LoVo (cell line): Measurements from ENCODE around the gene CYP2D6.
"Not testable (repeated sequence)": the region's sequence is repeated elsewhere in the genome, so short reads cannot be mapped to it uniquely, and the experiment has no call there.

Source experiments
- DNase-seq: peaks from one replicate; pipeline ENCODE4 v3.0.0-alpha.2; 2016; ENCODE audit warnings: low spot score

The CYP2D6 gene

DNA sequence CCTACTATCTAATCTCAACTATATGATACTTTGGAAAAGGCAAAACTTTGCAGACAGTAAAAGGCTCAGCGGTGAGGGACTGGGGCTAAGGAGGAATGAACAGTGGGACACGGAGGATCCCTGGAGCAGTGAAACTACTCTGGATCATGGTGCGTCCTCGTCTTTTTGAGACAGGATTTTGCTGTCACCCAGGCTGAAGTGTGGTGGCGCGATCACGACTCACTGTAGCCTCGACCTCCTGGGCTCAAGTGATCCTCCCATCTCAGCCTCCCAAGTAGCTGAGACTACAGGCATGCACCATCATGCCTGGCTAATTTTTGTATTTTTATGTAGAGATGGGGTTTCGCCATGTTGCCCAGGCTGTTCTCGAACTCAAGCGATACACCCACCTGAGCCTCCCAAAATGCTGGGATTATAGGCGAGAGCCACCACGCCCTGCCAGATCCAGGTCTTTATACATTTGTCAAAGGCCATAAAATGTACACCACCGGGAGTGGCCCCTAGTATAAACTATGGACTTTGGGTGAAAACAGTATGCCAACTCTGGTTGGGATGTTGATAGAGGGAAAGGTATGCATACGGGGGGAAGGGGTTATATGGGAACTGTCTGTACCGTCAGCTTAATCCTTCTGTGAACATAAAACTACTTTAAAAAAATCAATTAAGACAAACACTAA, 28.0 kb upstream of the CYP2D6 start:
- no peak for DNase-seq

DNA sequence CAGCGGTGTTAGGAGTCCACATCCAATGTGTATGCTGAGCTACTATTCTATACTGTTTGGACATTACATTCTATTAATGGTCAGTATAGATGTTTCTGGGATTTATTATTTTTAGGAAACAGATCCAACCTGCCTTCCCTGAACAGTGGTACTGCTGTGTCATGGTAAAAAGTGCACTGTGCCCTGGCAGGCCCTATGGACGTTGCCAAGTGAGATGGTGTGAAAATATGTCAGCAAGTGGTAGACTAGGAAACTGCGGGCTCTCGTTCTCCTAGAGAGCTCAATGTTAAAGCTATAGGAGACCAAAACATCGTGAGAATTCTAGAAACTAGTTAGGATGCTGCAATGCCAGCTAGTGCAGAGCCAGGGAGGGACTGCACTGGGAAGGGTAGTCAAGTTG, 26.0 kb upstream of the CYP2D6 start:
- DNase-seq = no peak

DNA sequence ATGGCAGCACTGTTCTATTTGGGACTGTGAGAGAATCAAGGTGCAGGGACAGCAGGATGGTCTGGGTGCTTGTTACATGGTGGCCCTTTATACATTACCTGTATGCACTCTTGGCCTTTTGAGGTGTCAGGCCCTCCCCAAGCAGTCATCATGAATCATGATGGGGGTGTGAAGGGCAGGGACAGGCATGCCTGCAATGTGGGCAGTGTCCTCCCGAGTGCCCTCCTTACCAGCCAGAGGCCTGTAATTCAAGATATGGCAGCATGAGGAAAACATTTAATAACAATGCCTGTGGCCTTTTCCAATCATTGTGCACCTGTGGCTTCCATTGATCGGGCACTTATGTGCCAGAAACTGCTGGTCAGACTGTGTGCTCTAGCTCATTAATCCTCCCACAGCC, 25.5 kb upstream of the CYP2D6 start:
- DNase-seq = peak; percentile 10

DNA sequence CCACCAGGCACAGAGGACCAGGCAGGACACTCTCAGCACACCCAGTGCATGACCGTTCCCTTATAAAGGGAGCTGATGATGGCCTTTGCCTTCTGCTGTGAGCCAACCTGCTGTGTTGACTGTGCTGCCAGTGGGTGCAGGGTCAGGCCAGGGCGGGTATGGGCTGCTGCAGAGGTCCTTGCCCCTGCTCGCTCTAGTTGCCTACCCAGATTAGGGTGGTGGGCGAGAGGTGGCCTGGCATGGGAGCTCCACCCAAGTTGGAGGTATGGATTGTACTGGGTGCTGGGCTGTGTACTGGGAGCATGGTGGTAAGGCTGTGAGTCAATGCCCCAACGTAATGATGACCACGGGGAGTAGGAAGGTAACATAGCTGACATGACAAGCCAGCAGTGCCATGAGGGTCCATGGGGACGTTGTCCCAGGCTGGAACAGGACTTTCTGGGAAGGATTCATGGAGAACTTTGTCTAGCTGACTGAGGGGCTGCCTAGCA, 24.5 kb upstream of the CYP2D6 start:
- no peak for DNase-seq

DNA sequence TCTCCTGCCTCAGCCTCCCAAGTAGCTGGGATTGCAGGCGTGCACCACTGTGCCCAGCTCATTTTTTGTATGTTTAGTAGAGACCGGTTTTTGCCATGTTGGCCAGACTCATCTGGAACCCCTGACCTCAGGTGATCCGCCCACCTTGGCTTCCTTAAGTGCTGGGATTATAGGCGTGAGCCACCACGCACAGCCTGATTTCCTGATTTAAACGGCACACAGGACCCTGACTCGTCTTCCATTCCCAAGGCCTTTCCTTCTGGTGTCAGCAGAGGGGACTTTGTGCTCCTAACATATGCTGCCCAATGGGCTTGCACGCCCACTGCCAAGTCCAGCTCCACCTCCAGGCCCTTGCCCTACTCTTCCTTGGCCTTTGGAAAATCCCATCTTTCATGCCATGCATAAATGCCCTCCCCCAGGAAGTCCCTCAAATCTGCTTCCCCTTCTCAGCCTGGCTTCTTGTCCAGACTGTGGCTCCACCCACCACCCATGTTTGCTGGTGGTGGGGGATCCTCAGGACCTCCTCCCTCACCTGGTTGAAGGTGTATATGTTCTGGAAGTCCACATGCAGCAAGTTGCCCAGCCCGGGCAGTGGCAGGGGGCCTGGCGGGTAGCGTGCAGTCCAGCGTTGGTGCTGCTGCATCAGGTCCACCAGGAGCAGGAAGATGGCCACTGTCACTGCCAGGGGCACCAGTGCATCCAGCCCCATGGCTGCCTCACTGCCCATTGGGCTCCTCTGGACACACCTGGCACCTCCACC, 23.9 kb upstream of the CYP2D6 start:
- DNase-seq = no peak

DNA sequence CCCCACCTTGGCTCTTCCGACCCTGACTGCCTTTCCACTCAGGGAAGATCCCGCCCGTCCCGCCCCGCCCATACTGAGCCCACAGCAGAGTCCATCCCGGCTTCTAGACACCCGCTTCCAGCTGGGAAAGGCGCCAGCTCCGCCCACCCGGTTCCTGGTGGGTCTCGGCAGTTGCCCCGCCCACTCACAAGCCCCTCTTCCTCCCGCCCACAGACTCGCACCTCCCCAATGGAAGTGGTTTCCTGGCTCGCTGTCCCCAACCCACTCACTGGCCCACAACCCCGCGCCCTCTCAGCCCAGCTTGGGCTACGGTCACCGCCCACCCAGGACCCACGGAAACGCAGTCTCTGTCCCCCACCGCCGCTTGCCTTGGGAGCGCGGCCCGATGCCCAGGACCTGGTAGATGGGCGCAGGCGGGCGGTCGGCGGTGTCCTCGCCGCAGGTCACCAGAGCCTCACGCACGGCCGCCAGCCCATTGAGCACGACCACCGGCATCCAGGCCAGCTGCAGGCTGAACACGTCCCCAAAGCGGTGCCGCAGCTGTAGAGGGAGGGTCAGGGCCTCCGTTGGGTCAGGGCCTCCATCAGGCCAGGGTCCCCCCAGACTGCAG, 22.2 kb upstream of the CYP2D6 start:
- no peak for DNase-seq

DNA sequence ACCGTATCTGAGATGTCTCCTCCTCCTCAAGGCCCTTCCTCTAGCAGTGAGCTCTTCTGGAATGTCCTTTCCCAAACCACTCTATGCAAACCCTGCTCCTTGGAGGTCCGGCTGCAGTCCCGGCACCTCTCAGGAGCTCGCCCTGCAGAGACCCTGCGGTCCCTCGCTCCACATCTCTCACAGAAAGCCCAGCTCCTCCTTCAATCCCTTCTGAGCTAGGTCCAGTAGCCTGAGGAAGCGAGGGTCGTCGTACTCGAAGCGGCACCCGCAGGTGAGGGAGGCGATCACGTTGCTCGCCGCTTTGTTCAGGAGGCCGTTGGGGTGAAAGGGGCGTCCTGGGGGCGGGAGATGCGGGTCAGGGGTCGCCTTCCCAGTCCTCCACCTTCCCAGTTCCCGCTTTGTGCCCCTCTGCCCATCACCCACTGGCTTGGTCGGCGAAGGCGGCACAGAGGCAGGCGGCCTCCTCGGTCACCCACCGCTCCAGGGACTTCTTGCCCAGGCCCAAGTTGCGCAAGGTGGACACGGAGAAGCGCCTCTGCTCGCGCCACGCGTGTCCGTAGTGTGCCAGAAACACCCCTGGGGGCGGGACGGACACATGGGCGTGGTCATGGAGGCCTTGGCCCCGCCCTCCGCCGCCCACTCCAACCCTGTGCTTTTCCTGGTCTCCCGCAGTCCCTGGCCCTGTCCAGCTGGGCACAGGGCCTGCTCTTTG, 21.5 kb upstream of the CYP2D6 start:
- DNase-seq = no peak

DNA sequence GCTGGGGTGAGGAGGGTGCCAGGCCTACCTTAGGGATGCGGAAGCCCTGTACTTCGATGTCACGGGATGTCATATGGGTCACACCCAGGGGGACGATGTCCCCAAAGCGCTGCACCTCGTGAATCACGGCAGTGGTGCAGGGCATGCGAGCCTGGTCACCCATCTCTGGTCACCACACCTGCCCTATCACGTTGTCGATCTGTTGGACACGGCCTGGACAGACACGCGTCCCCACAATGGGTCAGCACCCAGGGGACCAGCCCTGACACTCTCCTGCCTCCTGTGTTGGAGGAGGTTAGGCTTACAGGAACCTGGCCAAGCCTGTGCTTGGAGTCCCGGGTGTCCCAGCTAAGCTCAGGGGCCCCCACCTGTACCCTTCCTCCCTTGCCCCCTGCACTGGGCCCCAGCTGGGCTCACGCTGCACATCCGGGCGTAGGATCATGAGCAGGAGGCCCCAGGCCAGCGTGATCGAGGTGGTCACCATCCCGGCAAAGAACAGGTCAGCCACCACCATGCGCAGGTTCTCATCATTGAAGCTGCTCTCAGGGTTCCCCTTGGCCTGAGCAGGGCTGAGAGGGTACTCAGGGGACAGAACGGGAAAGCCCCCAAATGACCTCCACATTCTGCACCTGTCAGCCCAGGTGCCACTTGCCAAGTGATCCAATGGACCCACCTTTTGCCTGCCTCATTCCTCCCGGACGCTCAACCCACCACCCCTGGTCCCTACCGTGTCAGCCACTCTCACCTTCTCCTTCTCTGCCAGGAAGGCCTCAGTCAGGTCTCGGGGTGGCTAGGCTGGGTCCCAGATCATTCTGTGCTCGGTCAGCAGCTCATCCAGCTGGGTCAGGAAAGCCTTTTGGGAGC, 20.3 kb upstream of the CYP2D6 start:
- no peak for DNase-seq

DNA sequence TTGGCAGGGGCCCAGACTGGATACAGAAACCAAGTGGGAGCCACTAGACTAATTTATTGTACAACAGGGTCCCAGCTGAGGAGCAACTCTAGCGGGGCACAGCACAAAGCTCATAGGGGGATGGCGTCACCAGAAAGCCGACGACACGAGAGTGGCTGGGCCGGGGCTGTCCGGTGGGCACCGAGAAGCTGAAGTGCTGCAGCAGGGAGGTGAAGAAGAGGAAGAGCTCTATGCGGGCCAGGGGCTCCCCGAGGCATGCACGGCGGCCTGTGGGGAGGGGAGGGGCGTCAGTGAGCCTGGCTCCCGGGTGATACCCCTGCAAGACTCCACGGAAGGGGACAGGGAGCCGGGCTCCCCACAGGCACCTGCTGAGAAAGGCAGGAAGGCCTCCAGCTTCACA, 19.2 kb upstream of the CYP2D6 start:
- DNase-seq = not testable (repeated sequence)

DNA sequence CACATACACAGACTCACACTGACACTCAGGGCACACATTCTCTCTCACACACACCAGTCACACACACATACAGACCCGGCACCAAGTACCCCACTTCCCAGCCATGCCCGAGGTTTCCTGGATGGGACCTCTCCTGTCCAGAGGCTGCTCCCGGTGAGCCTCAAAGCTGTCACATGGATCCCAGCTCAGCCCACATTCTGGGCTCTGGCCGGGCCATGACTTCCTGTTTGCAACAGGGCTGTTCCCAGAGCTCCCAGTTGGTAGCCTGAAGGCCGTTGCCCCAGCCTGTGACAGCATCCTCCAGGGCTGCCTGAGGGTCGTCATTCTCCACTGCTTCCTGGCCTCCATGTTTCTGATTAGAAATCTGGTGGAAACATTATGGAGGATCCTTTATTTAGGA, 14.6 kb upstream of the CYP2D6 start:
- DNase-seq = no peak

DNA sequence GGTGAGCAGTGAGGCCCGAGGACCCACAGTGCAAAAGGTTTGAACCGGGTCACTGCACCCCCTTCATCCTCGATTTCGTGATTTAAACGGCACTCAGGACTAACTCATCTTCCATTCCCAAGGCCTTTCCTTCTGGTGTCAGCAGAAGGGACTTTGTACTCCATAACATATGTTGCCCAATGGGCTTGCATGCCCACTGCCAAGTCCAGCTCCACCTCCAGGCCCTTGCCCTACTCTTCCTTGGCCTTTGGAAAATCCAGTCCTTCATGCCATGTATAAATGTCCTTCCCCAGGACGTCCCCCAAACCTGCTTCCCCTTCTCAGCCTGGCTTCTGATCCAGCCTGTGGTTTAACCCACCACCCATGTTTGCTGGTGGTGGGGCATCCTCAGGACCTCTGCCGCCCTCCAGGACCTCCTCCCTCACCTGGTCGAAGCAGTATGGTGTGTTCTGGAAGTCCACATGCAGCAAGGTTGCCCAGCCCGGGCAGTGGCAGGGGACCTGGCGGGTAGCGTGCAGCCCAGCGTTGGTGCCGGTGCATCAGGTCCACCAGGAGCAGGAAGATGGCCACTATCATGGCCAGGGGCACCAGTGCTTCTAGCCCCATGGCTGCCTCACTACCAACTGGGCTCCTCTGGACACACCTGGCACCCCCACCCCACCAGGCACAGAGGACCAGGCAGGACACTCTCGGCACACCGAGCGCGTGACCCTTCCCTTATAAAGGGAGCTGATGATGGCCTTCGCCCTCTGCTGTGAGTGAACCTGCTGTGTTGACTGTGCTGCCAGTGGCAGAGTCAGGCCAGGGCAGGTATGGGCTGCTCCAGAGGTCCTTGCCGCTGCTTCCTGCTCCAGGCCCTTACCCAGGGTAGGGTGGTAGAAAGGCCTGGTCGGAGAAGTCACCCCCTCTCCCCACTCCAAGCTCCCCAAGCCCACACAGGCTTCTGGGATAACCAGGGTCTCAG, 13.5 kb upstream of the CYP2D6 start:
- DNase-seq = not testable (repeated sequence)

DNA sequence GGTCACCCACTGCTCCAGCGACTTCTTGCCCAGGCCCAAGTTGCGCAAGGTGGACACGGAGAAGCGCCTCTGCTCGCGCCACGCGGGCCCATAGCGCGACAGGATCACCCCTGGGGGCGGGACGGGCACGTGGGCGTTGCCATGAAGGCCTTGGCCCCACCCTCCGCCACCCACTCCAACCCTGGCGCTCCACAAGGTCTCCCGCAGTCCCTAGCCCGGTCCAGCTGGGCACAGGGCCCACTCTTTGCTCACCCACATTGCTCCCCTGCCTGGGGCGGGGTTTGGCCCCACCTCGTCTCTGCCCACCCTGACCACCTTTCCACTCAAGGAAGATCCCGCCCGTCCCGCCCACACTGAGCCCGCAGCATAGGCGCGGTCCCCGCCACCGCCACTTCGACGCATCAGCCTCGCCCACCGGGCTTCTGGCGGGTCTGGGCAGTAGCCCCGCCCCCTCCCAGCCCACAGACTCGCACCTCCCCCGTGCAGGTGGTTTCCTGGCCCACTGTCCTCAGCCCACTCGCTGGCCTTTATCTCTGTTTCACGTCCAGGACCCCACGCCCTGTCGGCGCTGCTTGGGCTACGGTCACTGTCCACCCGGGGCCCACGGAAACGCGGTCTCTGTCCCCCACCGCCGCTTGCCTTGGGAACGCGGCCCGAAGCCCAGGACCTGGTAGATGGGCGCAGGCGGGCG, 12.3 kb upstream of the CYP2D6 start:
- DNase-seq = no peak

DNA sequence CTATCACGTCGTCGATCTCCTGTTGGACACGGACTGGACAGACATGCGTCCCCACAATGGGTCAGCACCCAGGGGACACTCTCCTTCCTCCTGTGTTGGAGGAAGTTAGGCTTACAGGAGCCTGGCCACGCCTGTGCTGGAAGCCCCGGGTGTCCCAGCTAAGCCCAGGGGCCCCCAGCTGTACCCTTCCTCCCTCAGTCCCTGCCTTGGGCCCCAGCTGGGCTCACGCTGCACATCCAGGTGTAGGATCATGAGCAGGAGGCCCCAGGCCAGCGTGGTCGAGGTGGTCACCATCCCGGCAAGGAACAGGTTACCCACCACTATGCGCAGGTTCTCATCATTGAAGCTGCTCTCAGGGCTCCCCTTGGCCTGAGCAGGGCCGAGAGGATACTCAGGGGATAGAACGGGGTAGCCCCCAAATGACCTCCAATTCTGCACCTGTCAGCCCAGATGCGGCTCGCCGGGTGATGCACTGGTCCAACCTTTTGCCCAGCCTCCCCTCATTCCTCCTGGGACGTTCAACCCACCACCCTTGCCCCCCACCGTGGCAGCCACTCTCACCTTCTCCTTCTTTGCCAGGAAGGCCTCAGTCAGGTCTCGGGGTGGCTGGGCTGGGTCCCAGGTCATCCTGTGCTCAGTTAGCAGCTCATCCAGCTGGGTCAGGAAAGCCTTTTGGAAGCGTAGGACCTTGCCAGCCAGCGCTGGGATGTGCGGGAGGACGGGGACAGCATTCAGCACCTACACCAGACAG, 10.9 kb upstream of the CYP2D6 start:
- DNase-seq = not testable (repeated sequence)

DNA sequence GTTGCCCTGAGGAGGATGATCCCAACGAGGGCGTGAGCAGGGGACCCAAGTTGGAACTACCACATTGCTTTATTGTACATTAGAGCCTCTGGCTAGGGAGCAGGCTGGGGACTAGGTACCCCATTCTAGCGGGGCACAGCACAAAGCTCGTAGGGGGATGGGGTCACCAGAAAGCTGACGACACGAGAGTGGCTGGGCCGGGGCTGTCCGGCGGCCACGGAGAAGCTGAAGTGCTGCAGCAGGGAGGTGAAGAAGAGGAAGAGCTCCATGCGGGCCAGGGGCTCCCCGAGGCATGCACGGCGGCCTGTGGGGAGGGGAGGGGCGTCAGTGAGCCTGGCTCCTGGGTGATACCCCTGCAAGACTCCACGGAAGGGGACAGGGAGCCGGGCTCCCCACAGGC, 9.5 kb upstream of the CYP2D6 start:
- DNase-seq = not testable (repeated sequence)

DNA sequence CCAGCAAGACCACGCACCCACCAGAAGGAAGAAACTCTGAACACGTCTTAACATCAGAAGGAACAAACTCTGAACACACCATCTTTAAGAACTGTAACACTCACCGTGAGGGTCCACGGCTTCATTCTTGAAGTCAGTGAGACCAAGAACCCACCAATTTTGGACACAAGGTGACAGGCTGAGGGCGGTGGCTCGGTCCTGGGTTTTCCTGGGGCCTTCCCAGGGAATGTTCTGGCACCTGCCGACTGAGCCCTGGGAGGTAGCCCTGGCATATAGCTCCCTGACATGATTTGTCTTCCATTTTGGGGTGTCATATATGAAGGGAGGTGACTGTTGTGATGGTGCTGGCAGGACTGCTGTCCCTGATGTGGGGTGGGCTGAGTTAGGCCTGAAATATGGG, 8.9 kb upstream of the CYP2D6 start:
- DNase-seq = not testable (repeated sequence)

DNA sequence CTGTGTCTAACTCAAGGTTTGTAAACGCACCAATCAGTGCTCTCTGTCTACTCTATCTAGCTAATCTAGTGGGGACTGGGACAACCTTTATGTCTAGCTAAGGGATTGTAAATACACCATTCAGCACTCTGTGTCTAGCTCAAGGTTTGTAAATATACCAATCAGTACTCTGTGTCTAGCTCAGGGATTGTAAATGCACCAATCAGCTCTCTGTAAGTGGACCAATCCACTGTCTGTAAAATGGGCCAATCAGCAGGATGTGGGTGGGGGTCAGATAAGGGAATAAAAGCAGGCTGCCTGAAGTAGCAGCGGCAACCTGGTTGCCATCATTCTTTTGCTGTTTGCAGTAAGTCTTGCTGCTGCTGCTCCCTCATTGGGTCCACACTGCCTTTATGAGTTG, 8.4 kb upstream of the CYP2D6 start:
- no peak for DNase-seq

DNA sequence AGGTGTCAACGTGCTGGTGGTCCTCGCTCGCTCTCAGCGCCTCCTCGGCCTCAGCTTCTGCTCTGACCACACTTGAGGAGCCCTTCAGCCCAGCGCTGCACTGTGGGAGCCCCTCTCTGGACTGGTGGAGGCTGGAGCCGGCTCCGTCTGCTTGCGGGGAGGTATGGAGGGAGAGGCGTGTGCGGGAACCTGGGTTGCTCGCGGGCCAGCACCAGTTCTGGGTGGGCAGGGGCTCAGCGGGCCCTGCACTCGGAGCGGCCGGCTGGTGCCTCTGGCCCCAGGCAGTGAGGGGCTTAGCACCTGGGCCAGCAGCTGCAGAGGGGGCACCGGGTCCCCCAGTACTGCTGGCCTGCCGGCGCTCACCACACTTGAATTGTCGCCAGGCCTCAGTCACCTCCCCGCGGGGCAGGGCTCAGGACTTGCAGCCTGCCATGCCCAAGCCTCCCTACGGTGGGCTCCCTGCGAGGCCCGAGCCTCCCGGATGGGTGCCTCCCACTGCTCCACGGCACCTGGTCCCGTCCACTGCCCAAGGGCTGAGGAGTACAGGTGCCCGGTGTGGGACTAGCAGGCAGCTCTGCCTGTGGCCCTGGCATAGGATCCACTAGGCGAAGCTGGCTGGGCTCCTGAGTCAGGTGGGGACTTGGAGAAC, 7.6 kb upstream of the CYP2D6 start:
- DNase-seq = no peak

DNA sequence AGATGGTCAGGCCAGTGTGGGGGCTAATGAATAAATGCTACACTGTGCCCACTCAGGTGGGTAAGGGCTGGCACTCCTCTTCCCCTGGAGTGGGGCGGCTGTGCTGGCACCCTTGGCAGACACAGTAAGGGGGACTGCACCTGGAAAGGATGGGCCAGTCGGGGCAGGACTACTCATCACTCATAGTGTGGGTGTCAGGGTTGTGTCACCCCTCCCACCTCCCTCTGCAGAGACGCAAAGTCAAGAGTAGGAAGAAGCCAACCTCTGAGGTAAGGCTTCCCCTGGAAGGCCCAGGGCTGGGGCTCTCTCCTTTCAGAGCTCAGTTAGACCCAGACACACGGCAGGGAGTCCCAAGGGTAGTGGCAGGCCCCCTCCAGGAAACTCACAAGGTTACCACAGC, 5.1 kb upstream of the CYP2D6 start:
- DNase-seq = not testable (repeated sequence)
